CD1c-positive myeloid dendritic cell (primary cell): ENCODE measurements around the gene SLC15A1.

ENCODE experiments used
- DNase-seq: peaks from one replicate; pipeline ENCODE4 v3.0.0-alpha.2; 2016; ENCODE audit errors: extremely low spot score

Gene SLC15A1

DNA sequence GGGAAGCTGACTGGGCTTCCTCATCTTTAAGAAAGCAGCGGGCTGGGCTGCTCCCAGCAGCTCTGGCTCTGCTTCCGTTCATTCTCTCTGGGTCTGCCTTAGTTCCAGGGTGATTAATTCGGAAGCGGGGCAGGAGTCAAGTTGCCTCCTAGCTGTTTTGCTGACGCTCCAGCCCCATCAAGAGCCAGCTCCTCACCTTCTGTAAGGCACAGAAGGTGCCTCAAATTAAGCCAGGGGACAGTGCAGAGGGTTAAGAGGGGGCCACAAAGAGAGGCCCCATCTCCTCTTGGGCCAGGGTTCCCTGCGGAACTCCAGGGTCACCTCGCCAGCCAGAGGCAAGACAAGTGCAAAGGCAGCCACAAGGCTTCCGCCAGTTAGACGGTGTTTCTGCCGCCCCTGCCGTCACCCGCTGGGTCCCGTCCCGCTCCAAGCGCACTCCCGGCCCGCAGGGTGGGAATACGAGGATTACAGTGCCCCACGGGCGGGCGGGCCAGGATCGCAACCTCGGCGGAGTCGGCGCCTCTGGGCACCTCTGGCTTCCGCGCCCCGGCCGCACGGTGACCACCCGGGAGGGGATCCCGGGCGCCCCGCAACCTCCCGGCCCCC is 508 bp downstream of the SLC15A1 start:
- DNase-seq: no peak

- no peak for DNase-seq
These were observed 1.1 kb downstream of the SLC15A1 start for GRCh38 chr13:98751367-98751782.

DNA sequence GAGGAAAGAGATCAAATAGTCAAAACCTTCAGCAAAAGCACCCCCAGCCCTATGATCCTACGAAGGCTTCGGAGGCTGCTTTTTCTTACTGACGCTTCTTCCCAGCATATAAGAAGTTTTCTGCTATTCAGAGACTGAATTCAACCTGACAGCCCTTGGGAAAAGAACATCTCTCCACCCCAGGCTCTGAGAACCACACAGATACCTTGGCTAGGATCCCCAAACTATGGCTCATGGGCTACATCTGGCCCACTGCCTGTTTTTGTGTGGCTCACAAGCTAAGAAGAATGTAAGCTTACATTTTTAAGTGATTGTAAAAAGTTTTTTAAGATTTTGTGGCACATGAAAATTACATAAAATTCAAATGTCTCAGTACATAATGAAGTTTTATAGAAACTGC is 3.0 kb downstream of the SLC15A1 start:
- no peak for DNase-seq

GRCh38 chr13:98746968-98747367 is 5.5 kb downstream of the SLC15A1 start:
- DNase-seq: no peak

DNA sequence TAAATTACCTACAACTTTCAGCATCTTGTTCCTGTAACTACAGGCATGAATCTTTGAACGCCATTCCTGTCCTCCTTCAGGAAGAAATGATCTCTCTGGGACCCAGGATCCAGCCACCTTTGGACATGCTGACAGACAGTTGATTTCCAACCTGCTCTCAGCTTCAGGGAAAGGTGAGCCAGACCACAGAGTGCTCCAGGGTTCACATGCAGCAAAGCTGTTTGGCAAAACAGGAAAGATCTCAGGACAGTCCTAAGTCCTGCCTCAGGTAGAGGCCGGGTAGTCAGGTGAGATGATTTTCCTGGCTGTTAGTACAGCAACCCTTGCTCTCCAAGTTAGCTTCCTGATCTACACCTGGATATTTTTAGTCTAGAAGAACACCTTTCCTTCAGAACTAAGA is 9.1 kb downstream of the SLC15A1 start:
- no peak for DNase-seq

DNA sequence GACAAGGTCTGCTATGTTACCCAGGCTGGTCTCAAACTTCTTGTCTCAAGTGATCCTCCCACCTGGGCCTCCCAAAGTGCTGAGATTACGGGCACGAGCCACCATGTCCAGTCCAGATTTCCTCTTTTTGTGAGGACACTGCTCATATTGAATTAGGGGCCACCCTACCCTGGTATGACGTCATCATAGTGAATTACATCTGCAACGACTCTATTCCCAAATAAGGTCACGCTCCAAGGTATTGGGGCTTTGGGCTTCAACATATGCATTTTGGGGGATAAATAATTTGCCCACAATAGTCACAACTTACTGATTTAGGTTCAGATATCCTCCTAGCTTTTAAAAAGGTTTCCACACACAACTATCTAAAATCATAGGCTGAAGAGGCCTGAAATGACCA is 9.5 kb downstream of the SLC15A1 start:
- no peak for DNase-seq

DNA sequence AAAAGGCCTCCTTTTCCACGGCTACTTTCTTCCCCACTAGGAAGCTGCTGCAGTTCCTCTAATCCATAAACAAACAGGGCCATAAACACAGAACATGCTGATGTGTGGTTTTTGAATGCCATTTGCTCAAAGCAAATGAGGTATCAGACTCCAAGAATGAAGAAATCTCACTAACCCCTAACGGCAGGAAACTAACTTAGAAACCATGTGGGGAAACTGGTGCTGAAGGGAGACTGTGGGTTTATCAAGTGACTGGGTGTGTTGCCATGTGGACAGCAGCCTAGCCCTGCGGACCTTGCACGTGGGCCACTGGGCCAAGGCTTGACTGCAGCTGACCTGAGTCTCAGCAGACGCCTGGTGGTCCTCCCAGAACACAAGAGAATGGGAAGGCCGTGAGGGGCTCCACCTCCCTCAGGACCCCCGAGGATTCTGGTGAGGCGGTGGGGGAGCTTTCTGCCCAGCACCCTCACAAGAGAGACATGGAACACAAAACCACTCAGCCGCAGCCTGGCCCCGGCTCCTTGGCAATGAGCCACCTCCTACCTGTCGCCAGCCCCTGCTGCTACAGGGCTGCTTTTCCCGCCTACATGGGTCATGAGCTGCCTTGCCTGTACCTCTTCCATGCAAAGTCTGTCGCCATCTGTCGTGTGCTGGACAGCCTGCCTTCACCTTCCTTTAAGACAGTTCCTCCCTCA is 10.6 kb downstream of the SLC15A1 start:
- DNase-seq: no peak

DNA sequence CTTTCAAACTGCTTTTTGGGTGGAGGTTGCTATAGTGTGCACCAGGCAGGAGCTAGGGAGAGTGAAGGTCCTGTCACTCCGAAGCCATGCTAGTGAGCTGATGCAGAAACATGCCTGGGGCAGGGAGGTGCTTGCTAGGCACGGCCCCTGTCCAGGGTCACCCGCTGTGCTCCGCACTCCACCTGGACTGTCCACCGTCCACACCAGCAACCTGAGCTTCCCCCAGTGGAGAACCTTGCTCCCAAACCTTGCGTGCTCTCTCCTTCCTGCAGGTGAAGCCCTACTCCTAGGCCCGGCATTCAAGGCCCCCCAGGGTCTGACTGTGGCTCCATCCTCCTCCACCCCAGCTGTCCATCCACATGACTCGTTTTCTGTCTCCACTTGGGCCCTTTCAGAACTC is 12.3 kb downstream of the SLC15A1 start:
- no peak for DNase-seq

DNA sequence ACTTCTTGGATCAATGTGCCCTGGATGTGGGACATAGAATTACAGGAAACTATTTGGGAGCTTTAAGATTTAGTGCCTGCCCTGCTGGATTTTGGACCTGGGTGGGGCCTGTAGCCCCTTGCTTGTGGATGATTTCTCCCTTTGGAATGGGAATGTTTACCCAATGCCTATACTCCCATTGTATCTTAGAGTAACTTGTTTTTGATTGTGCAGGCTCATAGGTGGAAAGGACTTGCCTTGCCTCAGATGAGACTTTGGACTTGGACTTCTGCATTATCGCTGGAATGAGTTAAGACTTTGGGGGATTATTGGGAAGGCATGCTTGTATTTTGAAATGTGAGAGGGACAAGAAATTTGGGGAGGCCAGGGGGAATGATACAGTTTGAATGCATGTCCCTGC is 13.5 kb downstream of the SLC15A1 start:
- no peak for DNase-seq

- DNase-seq: no peak
These were observed 14.3 kb downstream of the SLC15A1 start for GRCh38 chr13:98738213-98738612.

GRCh38 chr13:98731925-98732324 is 20.5 kb downstream of the SLC15A1 start:
- DNase-seq: no peak

GRCh38 chr13:98731038-98731437 is 21.4 kb downstream of the SLC15A1 start:
- no peak for DNase-seq

DNA sequence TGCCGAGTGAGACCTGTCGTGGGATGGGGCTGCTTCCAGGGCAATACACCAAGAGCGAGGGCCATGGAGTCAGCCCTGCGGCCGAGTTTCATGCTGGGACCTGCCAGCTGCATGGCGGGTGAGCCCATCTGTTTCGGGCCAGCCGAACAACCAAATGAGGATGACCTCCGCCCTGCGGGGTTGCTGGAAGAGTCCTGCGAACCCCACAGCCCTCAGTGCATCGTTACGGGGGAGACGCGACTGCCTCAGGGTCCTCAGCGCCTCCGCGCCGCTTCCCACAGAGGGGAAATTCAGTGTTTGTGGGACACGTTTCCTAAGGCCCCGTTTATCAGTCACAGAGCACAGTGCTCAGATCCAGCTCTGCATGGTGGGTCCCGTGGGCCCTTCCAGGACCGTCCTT is 22.0 kb downstream of the SLC15A1 start:
- no peak for DNase-seq

DNA sequence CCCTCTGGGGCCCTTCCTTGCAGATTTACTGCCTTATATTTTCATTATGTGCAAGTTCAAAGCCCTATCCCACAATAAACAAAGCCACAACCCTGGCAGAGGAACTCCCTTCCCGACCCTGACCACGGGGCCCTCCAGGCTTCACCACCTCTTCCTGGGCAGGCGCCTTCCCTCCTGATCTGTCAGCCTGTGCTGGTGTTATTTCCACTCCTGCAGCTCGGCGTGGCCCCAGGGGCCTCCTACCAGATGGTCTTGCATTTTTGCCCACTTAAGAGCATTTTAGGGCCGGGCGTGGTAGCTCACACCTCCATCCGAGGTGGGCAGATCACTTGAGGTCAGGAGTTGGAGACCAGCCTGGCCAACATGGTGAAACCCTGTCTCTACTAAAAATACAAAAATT is 22.8 kb downstream of the SLC15A1 start:
- DNase-seq: no peak

DNA sequence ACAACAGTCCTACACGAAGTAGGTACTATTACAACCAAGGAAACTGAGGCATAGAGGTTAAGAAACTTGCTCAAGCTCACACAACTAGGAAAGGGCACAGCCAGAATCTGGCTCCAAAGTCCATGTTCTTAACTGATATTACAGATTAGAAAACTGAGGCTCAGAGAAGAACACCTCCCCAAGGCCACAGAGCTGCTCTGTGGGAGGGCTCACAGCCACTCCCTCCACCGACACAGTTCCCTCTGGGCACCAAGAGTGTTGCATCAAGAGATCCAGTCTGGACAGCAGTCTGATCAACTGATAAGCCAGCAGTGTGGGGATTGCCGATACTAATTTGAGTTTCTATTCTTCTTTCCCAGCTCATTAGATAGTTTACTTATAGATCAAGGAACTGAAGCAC is 29.5 kb downstream of the SLC15A1 start:
- DNase-seq: no peak

- DNase-seq: no peak
These were observed 30.5 kb downstream of the SLC15A1 start for GRCh38 chr13:98721825-98722510.

- DNase-seq: no peak
These were observed 32.8 kb downstream of the SLC15A1 start for GRCh38 chr13:98719527-98720250.

GRCh38 chr13:98717891-98718290 is 34.6 kb downstream of the SLC15A1 start:
- DNase-seq: no peak

- DNase-seq: no peak
These were observed 35.2 kb downstream of the SLC15A1 start for GRCh38 chr13:98717256-98717655.

DNA sequence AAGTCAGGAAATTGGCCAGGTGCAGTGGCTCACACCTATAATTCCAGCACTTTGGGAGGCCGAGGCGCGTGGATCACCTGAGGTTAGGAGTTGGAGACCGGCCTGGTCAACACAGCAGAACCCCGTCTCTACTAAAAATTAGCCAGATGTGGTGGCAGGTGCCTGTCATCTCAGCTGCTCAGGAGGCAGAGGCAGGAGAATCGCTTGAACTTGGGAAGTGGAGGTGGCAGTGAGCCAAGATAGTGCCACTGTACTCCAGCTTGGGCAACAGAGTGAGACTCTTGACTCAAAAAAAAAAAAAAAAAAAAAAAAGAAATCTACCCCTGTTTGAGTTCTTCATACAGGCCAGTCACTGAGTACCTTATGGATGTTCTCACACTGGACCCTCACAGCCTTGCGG is 42.0 kb downstream of the SLC15A1 start:
- no peak for DNase-seq

DNA sequence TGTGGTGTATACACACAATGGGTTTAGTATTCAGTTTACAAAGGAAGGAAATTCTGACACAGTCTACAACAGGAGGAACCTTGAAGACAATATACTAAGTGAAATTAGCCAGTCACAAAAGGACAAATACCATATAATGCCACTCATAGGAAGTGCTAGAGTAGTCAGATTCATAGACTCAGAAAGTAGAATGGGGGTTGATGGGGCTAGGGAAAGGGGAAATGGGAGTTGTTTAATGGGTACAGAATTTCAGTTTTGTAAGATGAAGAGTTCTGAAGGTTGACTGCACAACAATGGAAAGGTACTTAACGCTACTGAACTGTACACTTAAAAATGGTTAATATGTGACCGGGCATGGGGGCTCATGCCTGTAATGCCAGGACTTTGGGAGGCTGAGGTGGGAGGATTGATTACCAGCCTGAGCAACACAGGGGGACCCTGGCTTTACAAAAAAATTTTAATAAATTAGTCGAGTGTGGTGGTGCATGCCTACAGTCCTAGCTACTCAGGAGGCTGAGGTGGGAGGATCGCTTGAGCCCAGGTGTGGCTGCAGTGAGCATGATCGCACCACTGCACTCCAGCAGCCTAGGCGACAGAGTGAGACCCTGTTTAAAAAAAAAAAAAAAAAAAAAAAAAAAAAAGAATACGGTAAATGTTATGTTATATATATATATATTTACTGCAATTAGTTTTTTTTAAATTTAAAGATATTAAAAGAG is 45.0 kb downstream of the SLC15A1 start:
- no peak for DNase-seq
